T-helper 2 cell (primary cell): ENCODE data around the gene VASH1.

Experiments
- DNase-seq, 5 experiments: peaks; one replicate each; pipeline versions ENCODE4 v3.0.0 to v3.0.0-alpha.2; 2012 to 2022

The VASH1 gene

GRCh38 chr14:76772300-76773187 lies 11.3 kb downstream of the VASH1 start:
- DNase-seq = no peak

- no peak for DNase-seq
These were observed 12.1 kb downstream of the VASH1 start for GRCh38 chr14:76773188-76773885.

GRCh38 chr14:76773956-76774820 lies 12.9 kb downstream of the VASH1 start:
- no peak for DNase-seq

- DNase-seq = no peak
These were observed 13.8 kb downstream of the VASH1 start for GRCh38 chr14:76774821-76775694.

GRCh38 chr14:76775695-76776427 lies 14.6 kb downstream of the VASH1 start:
- DNase-seq = no peak

GRCh38 chr14:76776428-76777251 lies 15.4 kb downstream of the VASH1 start:
- DNase-seq = no peak

GRCh38 chr14:76777721-76778120 lies 16.5 kb downstream of the VASH1 start:
- no peak for DNase-seq

GRCh38 chr14:76778546-76779215 lies 17.4 kb downstream of the VASH1 start:
- no peak for DNase-seq

GRCh38 chr14:76779221-76780057 lies 18.2 kb downstream of the VASH1 start:
- no peak for DNase-seq

- DNase-seq = no peak
These were observed 18.7 kb downstream of the VASH1 start for GRCh38 chr14:76780058-76780345.

- no peak for DNase-seq
These were observed 19.1 kb downstream of the VASH1 start for GRCh38 chr14:76780360-76780759.

- DNase-seq = no peak
These were observed 19.8 kb downstream of the VASH1 start for GRCh38 chr14:76780875-76781647.

- DNase-seq = peak in 1 of 5 experiments; percentile 33
These were observed 20.4 kb downstream of the VASH1 start for GRCh38 chr14:76781648-76782051.

- DNase-seq = no peak
These were observed 21.0 kb downstream of the VASH1 start for GRCh38 chr14:76782115-76782884.

- peak in 1 of 5 experiments; percentile 46 for DNase-seq
These were observed 21.8 kb downstream of the VASH1 start for GRCh38 chr14:76782885-76783566.

GRCh38 chr14:76784266-76784874 lies 23.1 kb downstream of the VASH1 start:
- no peak for DNase-seq
